Endometrial microvascular endothelial cells (primary cell): ENCODE measurements around the gene PCLO. TPM values are rescaled to one million over a fixed set of nuclear protein-coding genes. Genes with fewer than 3 reads are reported as not detected.
"Not testable (repeated sequence)": the region's sequence is repeated elsewhere in the genome, so short reads cannot be mapped to it uniquely, and the experiment has no call there.

Experiments
- in situ Hi-C: cut with HindIII; loops from 2 replicates; pipeline ENCODE4 v1.10.0; 2017; ENCODE audit warnings: low sequenced_read_pairs, low pct_unique_long_range_greater_than_20kb; ENCODE audit errors: inconsistent ontology term
- total RNA-seq: library from RNA; depleted of rRNA; stranded (reverse); fragments of >200 nt; gene quantifications from one replicate; pipeline ENCODE4 v1.2.3, GENCODE V29; 2015; ENCODE audit errors: inconsistent ontology term

The PCLO gene
- total RNA-seq, 1 donor from 2014 or later = not detected

- in situ Hi-C loops = no loop called here
These were observed 89.8 kb downstream of the PCLO start for GRCh38 chr7:83072576-83073517.

GRCh38 chr7:83065714-83066113, 97.0 kb downstream of the PCLO start:
- in situ Hi-C loops = no loop called here

GRCh38 chr7:83060218-83060617, 102.5 kb downstream of the PCLO start:
- in situ Hi-C loops = no loop called here

GRCh38 chr7:83058667-83059066, 104.0 kb downstream of the PCLO start:
- in situ Hi-C loops = no loop called here

GRCh38 chr7:83055197-83055596, 107.5 kb downstream of the PCLO start:
- in situ Hi-C loops = no loop called here

GRCh38 chr7:83054472-83054871, 108.2 kb downstream of the PCLO start:
- in situ Hi-C loops = no loop called here

GRCh38 chr7:83053965-83054364, 108.7 kb downstream of the PCLO start:
- in situ Hi-C loops = no loop called here

GRCh38 chr7:83040484-83040883, 122.2 kb downstream of the PCLO start:
- in situ Hi-C loops = no loop called here

GRCh38 chr7:83038787-83039186, 123.9 kb downstream of the PCLO start:
- in situ Hi-C loops = no loop called here

GRCh38 chr7:83036721-83037380, 125.8 kb downstream of the PCLO start:
- in situ Hi-C loops = no loop called here

- in situ Hi-C loops = no loop called here
These were observed 126.6 kb downstream of the PCLO start for GRCh38 chr7:83036130-83036529.

GRCh38 chr7:83032195-83032594, 130.5 kb downstream of the PCLO start:
- in situ Hi-C loops = no loop called here

GRCh38 chr7:83023817-83024665, 138.6 kb downstream of the PCLO start:
- in situ Hi-C loops = not testable (repeated sequence)

GRCh38 chr7:83021032-83021431, 141.7 kb downstream of the PCLO start:
- in situ Hi-C loops = no loop called here

- in situ Hi-C loops = no loop called here
These were observed 142.5 kb downstream of the PCLO start for GRCh38 chr7:83020161-83020560.

GRCh38 chr7:83015916-83016315, 146.8 kb downstream of the PCLO start:
- in situ Hi-C loops = no loop called here

GRCh38 chr7:83014546-83014945, 148.1 kb downstream of the PCLO start:
- in situ Hi-C loops = no loop called here

GRCh38 chr7:83011954-83012353, 150.7 kb downstream of the PCLO start:
- in situ Hi-C loops = no loop called here

- in situ Hi-C loops = no loop called here
These were observed 157.3 kb downstream of the PCLO start for GRCh38 chr7:83005410-83005809.
